Mammary epithelial cell (primary cell): ENCODE measurements around the gene TRAF4.

ENCODE experiments used
- CTCF ChIP-seq, 2 donors: IDR thresholded peaks in 1 of 2; conservative IDR thresholded peaks in 1 of 2; 2 replicates each; pipeline ENCODE4 v1.5.1; 2011 to 2012; ENCODE audit warnings: inconsistent platforms in 2 of 2, low read length in 2 of 2, mild to moderate bottlenecking in 2 of 2, control low read depth in 1 of 2, low read depth in 1 of 2; ENCODE audit not compliant: insufficient read depth in 1 of 2; ENCODE audit errors: extremely low read depth in 1 of 2
- EZH2 ChIP-seq: IDR thresholded peaks from 2 replicates; pipeline ENCODE4 v1.6.1; 2012; ENCODE audit warnings: low read length, inconsistent platforms, borderline replicate concordance

GRCh38 chr17:28710861-28711722 lies 32.7 kb upstream of the TRAF4 start:
- TF ChIP-seq CTCF (conservative IDR thresholded peaks at IDR 0.05 in 1 of 2, IDR thresholded peaks at IDR 0.05 in 1 of 2; ENCODE audit: extremely low read depth in 1 of 2, insufficient read depth in 1 of 2, low read depth in 1 of 2, low read length in 2 of 2) (no peak), EZH2 (no peak)
